DOHH2 (cell line): ENCODE measurements around the gene DNASE2B.

Experiments used
- H3F3A ChIP-seq: fragments of 200-600 bp; sonication (generic), shearing (Covaris generic); 2 replicates; pipeline ENCODE4 v1.6.0; 2016; ENCODE audit warnings: antibody characterized with exemption, mild to moderate bottlenecking; ENCODE audit not compliant: control insufficient read depth, insufficient read depth
- H3K27ac ChIP-seq: fragments of 200-600 bp; sonication (generic); 2 replicates; pipeline ENCODE4 v1.5.1; 2014; ENCODE audit warnings: low read depth, mild to moderate bottlenecking, low read length, moderate library complexity
- H3K27me3 ChIP-seq: fragments of 200-600 bp; sonication (generic); 2 replicates; pipeline ENCODE4 v1.6.1; 2014; ENCODE audit warnings: mild to moderate bottlenecking, low read length, mixed read lengths; ENCODE audit not compliant: control insufficient read depth
- H3K36me3 ChIP-seq: fragments of 200-600 bp; sonication (generic); 2 replicates; pipeline ENCODE4 v1.6.1; 2014; ENCODE audit warnings: mild to moderate bottlenecking, low read length, moderate library complexity, mixed read lengths; ENCODE audit not compliant: control insufficient read depth
- H3K4me1 ChIP-seq: fragments of 200-600 bp; sonication (generic); 2 replicates; pipeline ENCODE4 v1.6.1; 2014; ENCODE audit warnings: mild to moderate bottlenecking, low read length, mixed read lengths; ENCODE audit not compliant: control insufficient read depth
- H3K4me2 ChIP-seq: fragments of 200-600 bp; sonication (generic); 2 replicates; pipeline ENCODE4 v1.6.0; 2014; ENCODE audit warnings: mild to moderate bottlenecking, low read length, moderate library complexity
- H3K4me3 ChIP-seq: fragments of 200-600 bp; sonication (generic); 2 replicates; pipeline ENCODE4 v1.5.1; 2014; ENCODE audit warnings: mild to moderate bottlenecking, low read length, mixed read lengths
- H3K79me2 ChIP-seq: fragments of 200-600 bp; sonication (generic); 2 replicates; pipeline ENCODE4 v1.6.1; 2014; ENCODE audit warnings: mild to moderate bottlenecking, low read length, mixed read lengths; ENCODE audit not compliant: control insufficient read depth
- H3K9me2 ChIP-seq: fragments of 200-600 bp; sonication (generic); replicated peaks from 2 replicates; pipeline ENCODE4 v1.6.1; 2014; ENCODE audit warnings: mild to moderate bottlenecking, low read length, mixed read lengths; ENCODE audit not compliant: control insufficient read depth
- H3K9me3 ChIP-seq: fragments of 200-600 bp; sonication (generic); 2 replicates; pipeline ENCODE4 v1.6.1; 2014; ENCODE audit warnings: antibody characterized with exemption, low read length, mixed read lengths; ENCODE audit not compliant: control insufficient read depth, insufficient read depth
- H4K20me1 ChIP-seq: fragments of 200-600 bp; sonication (generic); 2 replicates; pipeline ENCODE4 v1.6.0; 2014; ENCODE audit warnings: low read depth, mild to moderate bottlenecking, antibody characterized with exemption, low read length, moderate library complexity; ENCODE audit not compliant: control insufficient read depth, insufficient read depth
- CTCF ChIP-seq: fragments of 200-600 bp; sonication (generic); IDR thresholded peaks from one replicate; pipeline ENCODE4 v1.5.1; 2014; ENCODE audit warnings: antibody characterized with exemption, mild to moderate bottlenecking, low read depth, low read length; ENCODE audit not compliant: poor library complexity, severe bottlenecking
- EZH2phosphoT487 ChIP-seq: fragments of 200-600 bp; sonication (generic); IDR thresholded peaks from 2 replicates; pipeline ENCODE4 v1.6.1; 2017; ENCODE audit warnings: borderline replicate concordance, mild to moderate bottlenecking, antibody characterized with exemption, low read length, moderate library complexity, mixed read lengths

The DNASE2B gene

GRCh38 chr1:84350550-84350949 is 47.7 kb upstream of the DNASE2B start:
- Histone ChIP-seq H3K4me1 (no peaks in the 10 kb centered on the region), H3K4me2 (no peak overlapping the region), H3K27ac (no peak overlapping the region), H3K36me3 (no peaks in the 10 kb centered on the region), H3K27me3 (no peaks in the 10 kb centered on the region), H3K4me3 (no peak overlapping the region), H3K9me2 (no peaks in the 10 kb centered on the region), H3F3A (no peaks in the 10 kb centered on the region), H3K9me3 (no peaks in the 10 kb centered on the region), H3K79me2 (no peaks in the 10 kb centered on the region), H4K20me1 (no peaks in the 10 kb centered on the region)
- no peak for TF ChIP-seq EZH2phosphoT487
- no peak for TF ChIP-seq CTCF

- no peaks in the 10 kb centered on the region for H3K79me2 ChIP-seq
- H3F3A ChIP-seq: no peaks in the 10 kb centered on the region
- H3K4me1 ChIP-seq: no peaks in the 10 kb centered on the region
- H3K9me2 ChIP-seq: no peaks in the 10 kb centered on the region
- no peaks in the 10 kb centered on the region for H3K36me3 ChIP-seq
- TF ChIP-seq EZH2phosphoT487 (no peak), CTCF (no peak)
- no peaks in the 10 kb centered on the region for H4K20me1 ChIP-seq
- H3K4me3 ChIP-seq: no peak overlapping the region
- H3K27me3 ChIP-seq: no peaks in the 10 kb centered on the region
- 0 out of 2 replicates have a peak, but pooled peaks cover 6% of the 10 kb centered on the region for H3K9me3 ChIP-seq
- no peak overlapping the region for H3K4me2 ChIP-seq
- no peak overlapping the region for H3K27ac ChIP-seq
Measured at GRCh38 chr1:84352298-84353106, 45.8 kb upstream of the DNASE2B start.

- no peak for TF ChIP-seq CTCF
- TF ChIP-seq EZH2phosphoT487: no peak
Measured at GRCh38 chr1:84353695-84354094, 44.6 kb upstream of the DNASE2B start.

More at GRCh38 chr1:84353695-84354094, 44.6 kb upstream of the DNASE2B start:
- H3F3A ChIP-seq: no peaks in the 10 kb centered on the region
- H3K36me3 ChIP-seq: no peaks in the 10 kb centered on the region
- H3K27me3 ChIP-seq: no peaks in the 10 kb centered on the region
- no peaks in the 10 kb centered on the region for H3K4me1 ChIP-seq
- no peak overlapping the region for H3K4me2 ChIP-seq
- no peak overlapping the region for H3K27ac ChIP-seq
- no peak overlapping the region for H3K4me3 ChIP-seq
- no peaks in the 10 kb centered on the region for H4K20me1 ChIP-seq
- 0 out of 2 replicates have a peak, but pooled peaks cover 6% of the 10 kb centered on the region for H3K9me3 ChIP-seq
- no peaks in the 10 kb centered on the region for H3K79me2 ChIP-seq
- H3K9me2 ChIP-seq: no peaks in the 10 kb centered on the region
